Osteoblast (primary cell): ENCODE data around the gene KPNA6. TPM values are rescaled to one million over a fixed set of nuclear protein-coding genes. Genes with fewer than 3 reads are reported as not detected.

Experiments
- DNase-seq: peaks from one replicate; pipeline ENCODE4 v3.0.0; 2011; ENCODE audit warnings: low spot score, mixed read lengths; ENCODE audit not compliant: insufficient read length; ENCODE audit errors: missing footprints
- H2AFZ ChIP-seq: 2 replicates; pipeline ENCODE4 v1.6.0; 2011; ENCODE audit warnings: mild to moderate bottlenecking, low read length
- H3K27ac ChIP-seq: 2 replicates; pipeline ENCODE4 v1.5.1; 2011; ENCODE audit warnings: mild to moderate bottlenecking, low read depth, low read length, moderate library complexity
- H3K27me3 ChIP-seq: 2 replicates; pipeline ENCODE4 v1.6.0; 2012; ENCODE audit warnings: mild to moderate bottlenecking, control low read depth, inconsistent platforms, low read length, moderate library complexity; ENCODE audit not compliant: insufficient read depth
- H3K36me3 ChIP-seq: 2 replicates; pipeline ENCODE4 v1.5.1; 2011; ENCODE audit warnings: mild to moderate bottlenecking, low read length, control low read depth, moderate library complexity; ENCODE audit not compliant: insufficient read depth
- H3K4me1 ChIP-seq: 2 replicates; pipeline ENCODE4 v1.5.1; 2011; ENCODE audit warnings: mild to moderate bottlenecking, low read length, control low read depth, moderate library complexity; ENCODE audit not compliant: insufficient read depth
- H3K4me2 ChIP-seq: 2 replicates; pipeline ENCODE4 v1.6.0; 2011; ENCODE audit warnings: mild to moderate bottlenecking, low read length; ENCODE audit not compliant: insufficient read depth
- H3K4me3 ChIP-seq: fragments of 200-600 bp; sonication (generic); 3 replicates; pipeline ENCODE4 v1.5.1; 2012; ENCODE audit warnings: mild to moderate bottlenecking, low read length, inconsistent platforms; ENCODE audit not compliant: insufficient read depth
- H3K79me2 ChIP-seq: 2 replicates; pipeline ENCODE4 v1.6.0; 2012; ENCODE audit warnings: mild to moderate bottlenecking, low read length, control low read depth, inconsistent platforms; ENCODE audit not compliant: insufficient read depth
- H3K9me3 ChIP-seq: 2 replicates; pipeline ENCODE4 v1.5.1; 2011; ENCODE audit warnings: low read depth, low read length, control low read depth
- H4K20me1 ChIP-seq: 2 replicates; pipeline ENCODE4 v1.6.0; 2012; ENCODE audit warnings: mild to moderate bottlenecking, low read length, control low read depth; ENCODE audit not compliant: insufficient read depth
- total RNA-seq: library from RNA; depleted of rRNA; stranded (reverse); fragments of >200 nt; gene quantifications from 2 replicates; pipeline ENCODE4 v1.2.3, GENCODE V29; 2012
- TF ChIP-seq, protein P1 (sequence below): IDR thresholded peaks from 2 replicates; pipeline ENCODE4 v1.5.1; 2011; ENCODE audit warnings: mild to moderate bottlenecking, low read depth, low read length, moderate library complexity; ENCODE audit errors: extremely low read depth

KPNA6 gene
- total RNA-seq, 1 donor = 65.5 TPM

DNA sequence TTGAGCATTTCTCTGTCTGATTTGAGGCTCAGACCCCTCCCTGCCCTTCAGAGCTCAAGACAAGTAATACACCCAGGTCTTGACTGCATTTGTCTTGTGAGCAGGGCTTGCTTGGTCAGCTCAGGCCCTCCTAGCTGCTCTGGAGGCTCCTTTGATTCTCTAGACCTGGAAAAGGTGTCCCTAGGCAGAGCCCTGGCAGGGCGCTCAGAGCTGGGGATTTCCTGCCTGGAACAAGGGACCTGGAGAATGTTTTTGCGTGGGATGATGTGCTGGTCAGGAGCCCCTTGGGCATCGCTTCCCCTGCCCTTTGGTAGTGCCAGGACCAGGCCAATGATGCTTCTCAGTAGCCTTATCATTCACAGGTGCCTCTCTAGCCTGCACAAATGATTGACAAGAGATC, 87.7 kb downstream of the KPNA6 start:
- Histone ChIP-seq H3K27ac (no peak overlapping the region), H3K9me3 (no peaks in the 10 kb centered on the region), H2AFZ (no peak overlapping the region), H3K4me3 (no peak overlapping the region), H3K27me3 (no peaks in the 10 kb centered on the region), H3K4me2 (no peak overlapping the region), H3K36me3 (peaks cover 84% of the 10 kb centered on the region), H3K79me2 (peaks cover 11% of the 10 kb centered on the region), H4K20me1 (peaks cover 43% of the 10 kb centered on the region), H3K4me1 (peaks cover 22% of the 10 kb centered on the region)
- no peak for DNase-seq
- TF ChIP-seq, protein P1, sequence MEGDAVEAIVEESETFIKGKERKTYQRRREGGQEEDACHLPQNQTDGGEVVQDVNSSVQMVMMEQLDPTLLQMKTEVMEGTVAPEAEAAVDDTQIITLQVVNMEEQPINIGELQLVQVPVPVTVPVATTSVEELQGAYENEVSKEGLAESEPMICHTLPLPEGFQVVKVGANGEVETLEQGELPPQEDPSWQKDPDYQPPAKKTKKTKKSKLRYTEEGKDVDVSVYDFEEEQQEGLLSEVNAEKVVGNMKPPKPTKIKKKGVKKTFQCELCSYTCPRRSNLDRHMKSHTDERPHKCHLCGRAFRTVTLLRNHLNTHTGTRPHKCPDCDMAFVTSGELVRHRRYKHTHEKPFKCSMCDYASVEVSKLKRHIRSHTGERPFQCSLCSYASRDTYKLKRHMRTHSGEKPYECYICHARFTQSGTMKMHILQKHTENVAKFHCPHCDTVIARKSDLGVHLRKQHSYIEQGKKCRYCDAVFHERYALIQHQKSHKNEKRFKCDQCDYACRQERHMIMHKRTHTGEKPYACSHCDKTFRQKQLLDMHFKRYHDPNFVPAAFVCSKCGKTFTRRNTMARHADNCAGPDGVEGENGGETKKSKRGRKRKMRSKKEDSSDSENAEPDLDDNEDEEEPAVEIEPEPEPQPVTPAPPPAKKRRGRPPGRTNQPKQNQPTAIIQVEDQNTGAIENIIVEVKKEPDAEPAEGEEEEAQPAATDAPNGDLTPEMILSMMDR = no peak

DNA sequence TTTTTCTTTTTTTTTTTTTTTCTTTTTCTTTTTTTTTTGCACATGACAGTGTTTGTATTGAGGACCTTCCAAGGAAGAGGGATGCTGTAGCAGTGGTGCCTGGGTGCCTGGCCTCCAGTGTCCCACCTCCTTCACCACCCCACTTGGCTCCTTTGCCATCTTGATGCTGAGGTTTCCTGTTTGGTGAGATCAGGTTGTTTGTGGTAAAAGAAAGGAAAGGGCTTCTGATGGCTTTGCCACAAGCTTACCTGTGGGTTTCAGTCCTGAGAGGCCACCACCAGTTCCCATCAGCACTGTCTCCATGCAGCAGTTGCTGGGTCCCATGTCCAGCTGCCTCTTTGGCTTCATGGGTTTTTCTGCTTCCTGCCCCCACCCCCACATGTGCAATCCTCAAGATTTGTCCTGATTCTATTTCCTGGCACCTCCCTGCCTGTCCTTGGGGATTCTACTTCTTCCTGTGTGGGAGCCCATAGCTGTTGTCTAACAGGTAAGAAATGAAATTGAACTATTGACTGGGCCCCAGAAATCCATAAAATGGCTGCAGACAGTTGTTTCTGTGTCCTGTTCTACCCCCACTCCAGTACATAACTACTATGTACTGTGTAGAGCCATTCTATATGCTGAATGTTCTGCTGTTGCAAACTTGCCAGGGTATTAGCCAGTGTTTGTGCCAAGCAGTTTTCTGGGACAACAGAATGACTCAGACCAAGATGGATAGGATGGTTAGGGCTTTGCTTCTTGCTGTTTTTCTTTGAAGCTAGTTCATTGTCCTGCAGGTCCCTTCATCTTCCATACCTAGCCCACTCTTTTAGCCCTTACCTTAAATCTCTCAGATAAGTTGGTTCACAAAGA, 88.3 kb downstream of the KPNA6 start:
- Histone ChIP-seq H3K4me2 (no peak overlapping the region), H3K4me1 (peaks cover 28% of the 10 kb centered on the region), H3K27me3 (no peaks in the 10 kb centered on the region), H3K9me3 (no peaks in the 10 kb centered on the region), H3K36me3 (peaks cover 79% of the 10 kb centered on the region), H3K4me3 (no peak overlapping the region), H4K20me1 (peaks cover 40% of the 10 kb centered on the region), H2AFZ (no peak overlapping the region), H3K27ac (peak overlapping the region; percentile 5), H3K79me2 (peaks cover 9% of the 10 kb centered on the region)
- TF ChIP-seq, protein P1 = no peak
- DNase-seq = no peak

DNA sequence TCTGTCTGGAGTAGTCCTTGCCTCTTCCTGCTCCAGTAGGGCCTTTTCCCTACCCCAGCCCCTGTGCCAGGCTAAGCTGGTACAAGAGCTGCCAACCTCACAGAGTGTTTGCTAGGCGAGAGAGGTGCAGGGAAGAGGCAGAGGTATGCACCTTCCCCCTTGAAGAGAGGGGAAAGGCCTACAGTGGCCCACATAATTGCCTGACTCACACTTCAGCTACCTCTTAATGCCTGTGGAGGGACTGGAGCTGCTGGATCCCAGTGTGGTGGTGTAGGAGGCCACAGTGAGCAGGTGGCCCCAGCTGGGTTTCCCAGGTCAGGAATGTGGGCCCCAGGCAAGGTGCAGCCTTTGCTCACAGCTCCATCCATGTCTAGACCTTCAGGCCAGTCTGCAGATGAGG, 89.2 kb downstream of the KPNA6 start:
- Histone ChIP-seq H3K27ac (peak overlapping the region; percentile 5), H3K9me3 (no peaks in the 10 kb centered on the region), H3K79me2 (peaks cover 7% of the 10 kb centered on the region), H3K27me3 (no peaks in the 10 kb centered on the region), H4K20me1 (peaks cover 32% of the 10 kb centered on the region), H2AFZ (no peak overlapping the region), H3K4me1 (peaks cover 34% of the 10 kb centered on the region), H3K36me3 (peaks cover 71% of the 10 kb centered on the region), H3K4me2 (no peak overlapping the region), H3K4me3 (no peak overlapping the region)
- TF ChIP-seq, protein P1 = no peak
- no peak for DNase-seq

DNA sequence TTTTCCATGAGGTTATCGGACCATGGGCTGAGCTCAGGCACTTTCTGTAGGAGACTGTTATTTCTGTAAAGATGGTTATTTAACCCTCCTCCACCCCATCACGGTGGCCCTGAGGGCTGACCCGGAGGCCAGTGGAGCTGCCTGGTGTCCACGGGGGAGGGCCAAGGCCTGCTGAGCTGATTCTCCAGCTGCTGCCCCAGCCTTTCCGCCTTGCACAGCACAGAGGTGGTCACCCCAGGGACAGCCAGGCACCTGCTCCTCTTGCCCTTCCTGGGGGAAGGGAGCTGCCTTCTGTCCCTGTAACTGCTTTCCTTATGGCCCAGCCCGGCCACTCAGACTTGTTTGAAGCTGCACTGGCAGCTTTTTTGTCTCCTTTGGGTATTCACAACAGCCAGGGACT, 90.0 kb downstream of the KPNA6 start:
- Histone ChIP-seq H4K20me1 (peaks cover 32% of the 10 kb centered on the region), H3K4me1 (peaks cover 34% of the 10 kb centered on the region), H3K27ac (no peak overlapping the region), H2AFZ (no peak overlapping the region), H3K4me3 (no peak overlapping the region), H3K36me3 (peaks cover 63% of the 10 kb centered on the region), H3K27me3 (no peaks in the 10 kb centered on the region), H3K79me2 (no peaks in the 10 kb centered on the region), H3K9me3 (no peaks in the 10 kb centered on the region), H3K4me2 (no peak overlapping the region)
- no peak for DNase-seq
- TF ChIP-seq, protein P1 = no peak
